GM18526 (cell line): Measurements from ENCODE around the gene NOTCH1.

ENCODE experiments used
- POLR2A ChIP-seq: IDR thresholded peaks from 3 replicates; pipeline ENCODE4 v1.6.1; 2011; ENCODE audit not compliant: insufficient read length; ENCODE audit errors: extremely low read depth

NOTCH1 gene

DNA sequence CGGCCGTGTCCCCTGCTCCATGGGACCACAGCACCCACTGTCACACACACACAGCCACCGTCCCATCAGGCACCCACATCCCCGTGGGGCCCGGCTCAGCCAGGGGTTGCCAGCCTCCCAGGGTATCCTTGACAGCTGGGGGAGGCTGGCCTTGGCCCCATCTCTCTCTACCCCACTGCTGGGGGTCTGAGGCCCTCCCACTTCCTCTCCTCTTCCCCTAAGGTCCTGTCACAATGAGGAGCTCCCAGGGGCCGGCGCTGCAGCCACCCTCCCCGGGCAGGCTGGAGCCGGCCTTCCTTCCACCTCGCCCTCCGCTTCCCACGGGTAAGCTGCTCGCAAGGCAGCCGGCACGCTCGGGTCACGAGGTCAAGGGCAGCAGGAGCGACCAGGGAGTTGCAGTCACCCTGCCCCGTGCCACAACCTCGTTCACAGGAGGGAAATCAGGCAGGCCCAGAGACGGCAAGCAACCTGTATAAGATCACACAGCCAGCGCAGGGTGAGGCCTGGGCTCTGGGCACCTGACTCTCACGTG is 38.6 kb upstream of the NOTCH1 start:
- TF ChIP-seq POLR2A, result no peak

DNA sequence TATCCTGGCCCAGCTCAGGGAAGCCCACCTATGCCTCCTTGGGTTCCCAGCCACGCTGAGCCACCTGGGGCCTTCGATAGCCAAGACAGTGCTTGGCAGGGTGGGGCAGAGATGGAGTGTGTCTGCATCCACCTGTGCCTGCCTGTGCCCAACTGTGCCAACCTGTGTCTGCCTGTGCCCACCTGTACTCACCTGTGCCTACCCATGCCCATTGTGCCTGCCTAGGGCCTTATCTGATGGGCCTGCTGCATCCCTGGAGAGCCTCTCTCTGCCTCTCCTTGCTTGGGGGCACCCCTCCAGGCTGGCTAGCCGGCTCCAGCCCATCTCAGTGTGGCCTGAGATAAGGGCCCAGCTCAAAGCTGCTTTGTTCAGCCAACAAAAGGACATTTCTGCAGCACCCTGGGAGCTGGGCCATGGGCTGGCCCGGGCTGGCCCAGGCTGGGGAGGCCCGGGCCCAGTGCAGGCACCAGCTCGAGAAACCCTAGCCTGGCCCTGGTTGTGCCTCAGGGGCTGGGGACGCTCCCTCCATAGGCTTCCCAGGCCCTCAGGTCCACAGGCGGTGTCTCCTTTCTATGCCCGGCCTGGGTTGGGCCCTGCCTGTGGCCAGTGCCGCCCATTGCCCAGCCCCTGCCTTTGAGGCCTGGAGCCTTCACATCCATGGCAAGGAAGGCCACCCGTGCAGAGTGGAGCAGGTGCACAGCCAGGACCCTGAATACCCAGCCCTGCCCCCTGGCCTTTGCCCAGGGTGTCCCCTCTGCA is 37.3 kb upstream of the NOTCH1 start:
- TF ChIP-seq POLR2A, result no peak

DNA sequence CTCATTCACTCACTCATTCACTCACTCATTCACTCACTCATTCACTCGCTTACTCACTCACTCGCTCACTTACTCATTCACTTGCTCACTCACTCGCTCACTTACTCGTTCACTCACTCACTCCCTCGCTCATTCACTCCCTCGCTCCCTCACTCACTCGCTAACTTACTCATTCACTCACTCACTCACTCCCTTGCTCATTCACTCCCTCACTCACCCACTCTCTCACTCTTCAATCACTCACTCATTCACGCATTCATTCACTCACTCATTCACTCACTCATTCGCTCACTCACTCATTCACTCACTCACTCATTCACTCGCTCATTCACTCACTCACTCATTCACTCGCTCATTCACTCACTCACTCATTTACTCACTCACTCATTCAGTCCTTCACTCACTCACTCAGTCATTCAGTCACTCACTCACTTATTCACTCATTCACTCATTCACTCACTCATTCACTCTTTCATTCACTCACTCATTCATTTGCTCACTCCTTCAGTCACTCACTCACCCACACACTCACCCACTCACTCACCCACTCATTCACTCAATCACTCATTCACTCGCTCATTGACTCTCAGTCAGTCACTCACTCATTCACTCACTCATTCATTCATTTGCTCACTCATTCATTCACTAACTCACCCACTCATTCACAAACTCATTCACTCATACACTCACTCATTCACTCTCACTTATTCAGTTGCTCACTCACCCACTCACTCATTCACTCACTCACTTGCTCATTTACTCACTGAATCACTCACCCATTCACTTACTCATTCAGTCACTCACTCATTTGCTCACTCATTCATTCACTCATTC is 36.0 kb upstream of the NOTCH1 start:
- TF ChIP-seq POLR2A, result no peak

DNA sequence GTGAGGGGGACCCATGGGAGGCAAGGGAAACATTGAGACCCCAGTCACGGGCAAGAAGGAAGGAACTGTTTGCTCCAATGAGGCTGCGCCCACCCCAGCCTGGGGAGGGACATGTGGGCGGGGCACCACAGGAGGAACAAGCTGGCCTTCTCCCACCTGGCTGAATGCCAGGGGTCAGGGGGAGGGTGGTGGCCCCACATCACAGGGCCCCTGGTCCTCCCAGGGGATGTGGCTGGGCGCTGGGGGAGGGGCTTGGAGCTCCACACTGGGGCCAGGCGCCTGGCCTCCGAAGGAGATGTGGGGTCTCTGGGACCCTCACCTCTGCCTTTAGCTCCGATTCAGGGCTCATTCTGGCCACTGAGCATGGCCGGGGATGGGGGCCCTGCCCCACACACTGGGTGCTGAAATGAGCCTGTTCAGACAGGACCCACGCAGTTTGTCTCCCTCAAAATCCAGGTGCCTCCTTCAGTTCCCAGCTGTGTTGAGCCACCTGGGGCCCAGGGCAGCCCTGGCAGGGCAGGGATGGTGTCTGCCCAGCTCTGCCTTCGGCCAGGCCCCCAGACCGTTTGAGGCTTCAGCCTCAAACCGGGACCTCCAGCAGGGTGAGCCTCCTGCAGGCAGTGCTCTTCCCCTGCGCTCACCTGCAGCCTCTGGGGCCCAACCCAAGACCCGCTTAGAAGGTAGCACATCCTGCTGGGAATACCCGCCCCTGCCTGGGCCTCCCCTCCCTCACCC is 33.2 kb upstream of the NOTCH1 start:
- no peak for TF ChIP-seq POLR2A

DNA sequence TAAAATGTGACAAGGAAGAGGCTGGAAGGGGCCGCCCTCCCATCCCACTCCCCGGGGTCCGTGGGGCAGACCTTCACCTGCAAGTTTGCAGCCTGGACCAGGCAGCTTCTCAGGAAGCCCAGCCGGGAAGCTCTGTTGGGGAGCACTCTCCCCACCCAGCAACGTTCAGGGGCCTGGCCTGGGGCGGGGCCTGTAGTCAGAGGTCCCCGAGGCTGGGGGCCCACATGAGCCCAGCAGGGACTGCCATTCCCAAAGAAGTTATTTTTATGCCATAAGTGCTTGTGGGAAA is 32.7 kb upstream of the NOTCH1 start:
- no peak for TF ChIP-seq POLR2A

DNA sequence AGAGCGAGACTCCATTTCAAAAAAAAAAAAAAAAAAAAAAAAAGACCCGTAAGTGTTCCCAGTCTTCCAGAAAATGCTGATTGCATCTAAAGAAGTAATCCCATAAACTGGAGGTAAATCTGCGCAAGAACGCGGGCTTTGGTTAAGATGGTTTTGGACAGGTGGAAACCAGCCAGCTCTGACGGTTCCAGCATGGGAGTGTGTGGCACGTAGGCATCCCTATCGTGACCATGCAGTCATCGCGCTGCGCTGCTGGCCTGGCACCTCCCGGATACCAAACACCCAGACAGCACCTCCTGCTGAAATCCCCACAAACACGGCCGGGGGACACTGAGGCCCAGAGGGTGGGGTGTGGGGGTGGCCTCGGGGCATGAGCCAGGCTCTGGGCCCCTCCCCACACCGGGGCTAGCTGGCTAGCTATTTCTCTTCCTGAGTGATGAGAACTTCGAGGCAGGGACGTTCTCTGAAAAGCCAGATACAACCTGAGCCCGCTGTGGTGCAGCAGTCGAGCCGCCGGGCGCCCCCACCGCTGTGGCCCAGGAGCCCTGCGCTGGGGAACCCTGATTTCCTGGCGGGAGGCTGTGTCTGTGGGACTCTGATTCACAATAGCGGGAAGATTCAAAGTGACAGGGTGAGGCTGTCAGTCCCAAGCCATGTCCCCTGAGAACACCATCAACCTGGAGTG is 32.2 kb upstream of the NOTCH1 start:
- no peak for TF ChIP-seq POLR2A

DNA sequence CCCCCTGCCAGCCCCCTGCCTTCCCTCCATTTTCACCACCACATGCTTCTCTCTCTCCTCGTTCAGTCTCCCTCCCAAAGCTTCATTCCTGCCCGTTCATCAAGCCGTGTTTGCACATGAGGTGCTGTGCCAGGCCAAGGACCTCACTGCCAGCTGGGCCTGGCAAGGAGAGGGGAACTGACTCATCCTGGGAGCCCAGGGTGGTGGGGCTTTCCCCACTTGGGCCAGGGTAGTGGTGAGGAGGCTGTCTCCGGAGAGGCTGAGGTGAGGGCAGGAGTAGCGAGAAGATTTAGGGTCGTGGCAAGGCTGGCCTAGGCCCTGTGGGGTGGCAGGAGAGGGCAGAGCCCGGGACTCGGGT is 30.4 kb upstream of the NOTCH1 start:
- TF ChIP-seq POLR2A, result no peak

DNA sequence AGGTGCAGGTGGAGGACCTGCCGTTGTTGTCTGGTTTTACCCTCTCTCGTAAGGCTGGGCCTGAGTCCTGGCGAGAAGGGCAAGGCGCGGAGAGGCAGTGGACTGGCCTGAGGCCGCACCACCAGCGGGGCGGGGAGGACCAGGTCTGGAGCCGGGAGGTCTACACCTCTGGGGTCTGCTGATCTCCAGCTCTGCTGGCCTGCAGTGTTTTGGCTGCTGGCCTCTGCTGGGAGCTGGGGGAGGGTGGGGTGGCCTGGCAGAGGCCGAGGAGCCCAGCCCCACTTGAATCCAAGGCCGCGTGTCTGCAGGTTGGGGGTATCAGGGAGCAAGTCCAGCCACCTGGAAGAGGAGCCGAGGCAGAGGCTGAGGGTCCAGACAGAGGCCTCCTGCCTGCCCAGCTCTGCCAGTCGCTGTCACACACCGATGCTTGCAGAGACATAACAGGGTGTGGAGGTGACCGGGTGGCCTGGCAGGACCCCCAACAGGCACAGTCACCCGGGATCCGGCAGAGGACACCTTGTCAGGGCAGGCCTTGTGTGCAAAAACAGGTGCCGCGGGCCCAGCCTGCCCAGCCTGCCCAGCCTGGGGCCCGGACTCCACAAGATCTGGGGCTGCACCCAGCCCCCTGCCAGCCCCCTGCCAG is 29.9 kb upstream of the NOTCH1 start:
- no peak for TF ChIP-seq POLR2A

DNA sequence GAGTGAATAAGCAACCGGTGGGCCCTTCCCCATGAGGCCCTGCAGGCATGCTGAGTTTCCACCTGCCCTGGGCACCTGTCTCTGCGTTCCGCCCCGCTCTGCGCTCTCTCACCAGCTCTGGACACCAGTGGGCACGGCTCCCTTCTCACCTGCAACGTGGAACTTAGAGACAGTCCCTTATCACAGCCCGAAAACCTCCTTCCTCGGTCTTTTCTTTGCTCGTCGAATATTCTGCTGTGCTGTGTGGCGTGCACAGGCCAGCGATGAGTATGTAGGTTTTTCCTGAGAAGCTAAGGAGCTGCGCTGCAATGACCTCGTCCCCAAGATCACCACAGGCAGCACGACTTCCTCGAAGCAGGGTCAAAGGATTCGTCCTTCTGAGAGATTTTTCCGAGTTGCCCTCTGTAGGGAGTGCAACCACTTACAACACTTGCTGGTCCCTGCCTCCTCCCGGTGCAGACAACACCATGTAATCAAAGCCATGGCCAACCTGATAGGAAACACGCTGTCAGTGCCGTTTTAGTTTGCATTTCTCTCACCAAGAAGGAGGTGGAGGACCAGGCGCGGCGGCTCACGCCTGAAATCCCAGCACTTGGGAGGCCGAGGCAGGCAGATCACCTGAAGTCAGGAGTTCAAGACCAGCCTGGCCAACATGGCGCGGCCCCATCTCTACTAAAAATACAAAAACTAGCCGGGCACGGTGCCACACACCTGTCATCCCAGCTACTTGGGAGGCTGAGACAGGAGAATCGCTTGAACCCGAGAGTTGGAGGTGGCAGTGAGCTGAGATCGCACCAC is 27.2 kb upstream of the NOTCH1 start:
- no peak for TF ChIP-seq POLR2A

DNA sequence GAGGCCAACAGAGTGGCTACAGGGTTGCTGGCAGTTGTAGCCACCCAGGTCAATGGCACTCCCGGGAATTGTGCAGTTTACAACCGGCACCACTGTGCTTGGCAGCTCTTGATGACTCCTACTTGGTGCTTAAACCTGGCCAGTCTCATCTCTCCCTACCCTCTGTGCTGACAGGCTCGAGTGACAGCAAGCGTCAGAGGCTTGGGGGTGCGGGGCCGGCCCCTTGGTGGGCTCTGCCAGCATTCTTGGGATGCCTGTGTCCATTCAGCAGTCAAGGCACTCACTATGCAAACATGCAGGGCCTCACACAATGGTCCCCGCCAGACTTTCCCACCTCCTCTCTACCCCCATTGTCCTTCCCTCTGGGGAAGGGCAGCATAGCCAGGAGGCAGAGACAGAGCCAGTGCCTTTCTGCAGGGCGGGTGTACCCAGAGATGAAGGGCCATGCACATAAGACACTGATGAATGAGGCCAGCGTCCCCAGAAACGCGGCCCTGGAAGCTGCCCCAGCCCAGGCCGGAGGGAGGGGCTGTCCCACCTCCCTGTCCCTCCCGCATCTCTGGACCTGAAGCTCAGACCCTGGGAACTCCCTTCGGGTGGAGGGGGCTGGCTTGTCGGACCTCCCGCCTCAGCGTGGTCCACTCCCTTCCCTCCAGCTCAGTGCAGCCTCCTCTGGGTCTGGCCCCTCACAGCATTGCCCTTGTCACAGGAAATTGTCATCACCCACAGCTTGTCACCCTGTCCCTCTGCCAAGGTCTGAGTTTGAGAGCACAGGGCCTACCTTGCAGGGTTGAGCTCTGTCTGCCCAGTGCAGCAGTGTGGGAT is 26.4 kb upstream of the NOTCH1 start:
- no peak for TF ChIP-seq POLR2A

DNA sequence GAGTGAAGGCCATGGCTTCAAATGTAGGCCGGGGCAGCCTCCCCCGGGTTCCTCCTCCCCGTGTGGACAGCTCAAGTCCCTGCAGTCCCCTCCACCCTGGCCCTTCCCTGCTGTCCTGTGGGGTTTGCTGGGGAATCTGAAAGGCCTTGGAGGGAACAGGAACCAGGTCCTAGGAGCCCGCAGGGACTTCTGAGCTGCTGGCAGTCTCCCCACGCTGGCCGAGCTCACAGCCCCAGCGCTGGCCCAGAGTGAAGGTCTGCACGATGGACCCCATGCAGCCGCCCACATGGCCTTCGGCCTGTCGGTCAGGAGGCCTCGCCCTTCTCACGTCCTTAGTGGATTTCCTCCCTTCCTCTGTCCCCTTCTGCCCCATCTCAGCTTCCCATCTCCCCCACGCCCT is 25.7 kb upstream of the NOTCH1 start:
- TF ChIP-seq POLR2A, result no peak

DNA sequence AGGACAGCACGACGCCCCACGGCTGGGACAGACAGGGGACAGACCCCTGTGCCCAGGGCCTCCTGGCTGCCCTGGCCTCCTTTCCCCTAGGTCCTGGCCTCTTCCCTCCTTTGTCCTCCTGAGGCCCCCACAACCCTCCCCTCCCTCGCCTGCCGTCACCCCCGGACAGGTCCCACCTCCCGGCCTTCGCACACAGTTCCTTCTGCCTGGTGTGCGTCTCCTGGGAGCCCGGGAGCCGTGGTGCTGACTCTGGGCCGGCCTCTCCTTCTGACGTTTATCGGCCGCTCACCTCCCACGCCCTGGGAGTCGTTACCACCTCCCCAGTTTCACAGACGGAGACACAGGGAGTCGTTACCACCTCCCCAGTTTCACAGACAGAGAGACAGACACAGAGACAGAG is 25.1 kb upstream of the NOTCH1 start:
- no peak for TF ChIP-seq POLR2A

DNA sequence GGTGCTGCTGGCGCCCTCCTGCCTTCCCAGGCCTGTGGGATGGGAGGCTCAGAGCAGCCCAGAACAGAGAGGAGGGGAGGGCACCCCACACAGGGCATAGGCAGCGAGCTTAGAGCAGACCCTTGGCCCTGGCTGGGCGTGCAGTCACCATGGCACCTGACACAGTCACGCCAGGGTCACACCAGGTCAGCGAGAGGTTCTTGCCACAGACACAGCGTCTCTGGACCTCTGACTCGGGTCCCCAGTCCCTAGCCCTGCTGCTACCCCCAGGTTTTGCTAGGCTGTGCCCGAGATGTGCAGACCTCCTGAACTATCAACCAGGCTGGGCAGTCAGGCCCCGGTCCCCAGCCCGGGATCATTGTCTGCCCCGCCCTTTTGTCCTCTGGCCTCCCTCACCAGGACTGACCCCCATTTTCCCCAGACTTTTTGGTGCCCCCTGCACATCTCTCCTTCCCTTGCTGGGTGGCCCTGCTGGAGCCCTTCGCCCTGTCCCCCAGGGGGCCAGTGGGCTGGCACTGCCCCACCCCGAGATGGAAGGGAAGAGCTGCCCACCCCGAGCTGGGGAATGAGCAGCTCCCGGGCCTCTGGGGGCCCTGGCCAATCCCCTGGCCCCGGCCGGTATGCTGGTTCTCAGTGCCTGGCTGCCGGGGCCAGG is 24.5 kb upstream of the NOTCH1 start:
- no peak for TF ChIP-seq POLR2A

DNA sequence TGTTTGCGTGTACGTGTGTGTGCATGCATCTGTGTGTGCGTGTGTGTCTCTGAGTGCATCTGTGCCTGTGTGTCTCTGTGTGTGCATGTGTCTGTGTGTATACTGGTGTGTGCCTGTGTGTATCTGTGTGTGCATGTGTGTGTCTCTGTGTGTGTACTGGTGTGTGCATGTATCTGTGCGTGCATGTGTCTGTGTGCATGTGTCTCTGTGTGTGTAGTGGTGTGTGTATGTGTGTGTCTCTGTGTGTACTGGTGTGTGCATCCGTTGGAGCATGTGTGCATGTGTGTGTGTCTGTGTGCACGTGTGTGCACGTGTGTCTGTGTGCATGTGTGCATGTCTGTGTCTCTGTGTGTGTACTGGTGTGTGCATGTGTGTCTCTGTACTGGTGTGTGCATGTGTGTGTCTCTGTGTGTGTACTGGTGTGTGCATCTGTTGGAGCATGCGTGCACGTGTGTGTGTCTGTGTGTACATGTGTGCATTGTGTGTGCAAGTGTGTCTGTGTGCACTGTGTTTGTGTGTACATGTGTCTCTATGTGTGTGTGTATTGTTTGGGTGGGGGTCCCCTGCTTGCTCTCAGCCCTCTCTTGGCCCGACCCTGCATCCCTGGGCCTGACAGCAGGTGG is 23.8 kb upstream of the NOTCH1 start:
- TF ChIP-seq POLR2A, result no peak
